Bronchial epithelial cell (primary cell): ENCODE results near the gene GJC2. TPM values are rescaled to one million over a fixed set of nuclear protein-coding genes. Genes with fewer than 3 reads are reported as not detected.

Source experiments
- DNase-seq: peaks from one replicate; pipeline ENCODE4 v3.0.0-alpha.2; 2010; ENCODE audit warnings: low read depth
- FAIRE-seq: peaks from 2 replicates; lab custom pipeline; 2011; peaks lifted over from hg19 to GRCh38; lab: Jason Lieb, UNC
- H3K27me3 ChIP-seq: 2 replicates; pipeline ENCODE4 v1.5.1; 2011; ENCODE audit warnings: low read length; ENCODE audit not compliant: control insufficient read depth, insufficient read depth
- H3K36me3 ChIP-seq: 2 replicates; pipeline ENCODE4 v1.5.1; 2011; ENCODE audit warnings: low read length; ENCODE audit not compliant: control insufficient read depth, insufficient read depth
- H3K4me3 ChIP-seq: 2 replicates; pipeline ENCODE4 v1.5.1; 2011; ENCODE audit warnings: mild to moderate bottlenecking, low read depth, low read length, control low read depth
- CTCF ChIP-seq: IDR thresholded peaks from 2 replicates; pipeline ENCODE4 v1.5.1; 2011; ENCODE audit warnings: mild to moderate bottlenecking, moderate library complexity, low read length, control low read depth, inconsistent platforms; ENCODE audit not compliant: insufficient read depth, severe bottlenecking
- total RNA-seq: library from RNA; depleted of rRNA; stranded (reverse); fragments of >200 nt; gene quantifications from 2 replicates; pipeline ENCODE4 v1.2.1, GENCODE V29; 2014

Gene GJC2
- total RNA-seq, 1 donor from 2014 or later, result 5.5 TPM

- no peak for TF ChIP-seq CTCF
- Histone ChIP-seq H3K36me3 (no peaks in the 10 kb centered on the region), H3K4me3 (no peak overlapping the region), H3K27me3 (peaks cover 5% of the 10 kb centered on the region)
- no peak for FAIRE-seq
- DNase-seq, result no peak
These were observed 7.4 kb downstream of the GJC2 start for GRCh38 chr1:228156941-228157728.

GRCh38 chr1:228157729-228158126 lies 8.0 kb downstream of the GJC2 start:
- no peak overlapping the region for H3K4me3 ChIP-seq
- peaks cover 5% of the 10 kb centered on the region for H3K27me3 ChIP-seq
- FAIRE-seq (no peak), DNase-seq (no peak)
- TF ChIP-seq CTCF, result no peak
- no peaks in the 10 kb centered on the region for H3K36me3 ChIP-seq

- no peak for FAIRE-seq
- H3K36me3 ChIP-seq, result no peaks in the 10 kb centered on the region
- TF ChIP-seq CTCF, result no peak
- no peak for DNase-seq
- no peak overlapping the region for H3K4me3 ChIP-seq
- peaks cover 5% of the 10 kb centered on the region for H3K27me3 ChIP-seq
These were observed 8.6 kb downstream of the GJC2 start for GRCh38 chr1:228158151-228159007.

GRCh38 chr1:228159008-228159665 lies 9.4 kb downstream of the GJC2 start:
- H3K27me3 ChIP-seq, result peaks cover 5% of the 10 kb centered on the region
- no peak overlapping the region for H3K4me3 ChIP-seq
- H3K36me3 ChIP-seq, result no peaks in the 10 kb centered on the region
- FAIRE-seq, result no peak
- no peak for TF ChIP-seq CTCF
- DNase-seq, result no peak

DNA sequence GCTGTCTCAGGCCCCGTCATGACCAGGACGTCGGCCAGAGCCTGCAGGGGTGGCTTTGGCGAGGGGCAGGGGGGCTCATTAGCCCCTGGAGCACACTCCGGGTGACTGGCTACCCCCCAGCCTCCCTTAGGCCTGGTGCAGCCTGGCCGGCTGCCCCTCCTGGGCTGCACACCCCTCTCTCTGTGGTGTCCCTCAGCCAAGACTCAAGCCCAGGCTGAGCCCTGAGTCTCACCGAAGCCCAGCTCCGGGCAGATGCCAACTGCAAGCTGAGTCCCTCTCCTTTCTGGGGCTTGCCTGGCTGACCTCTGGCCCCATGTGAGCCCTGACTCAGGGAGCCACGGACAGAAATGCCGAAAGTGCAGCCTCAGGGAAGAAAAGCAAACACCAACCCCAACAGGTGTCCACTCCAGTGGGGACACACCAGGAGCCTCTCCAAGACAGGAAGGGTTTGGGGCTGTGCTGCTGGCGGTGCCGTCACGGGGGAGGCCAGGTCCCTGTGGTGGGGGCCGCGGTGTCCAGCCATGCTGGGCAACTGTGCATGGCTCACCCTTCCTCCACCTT lies 10.6 kb downstream of the GJC2 start:
- no peak overlapping the region for H3K4me3 ChIP-seq
- H3K36me3 ChIP-seq, result no peaks in the 10 kb centered on the region
- no peak for TF ChIP-seq CTCF
- DNase-seq (no peak), FAIRE-seq (no peak)
- H3K27me3 ChIP-seq, result peaks cover 5% of the 10 kb centered on the region
